Measurements from ENCODE around the gene SLC43A2.

DNA sequence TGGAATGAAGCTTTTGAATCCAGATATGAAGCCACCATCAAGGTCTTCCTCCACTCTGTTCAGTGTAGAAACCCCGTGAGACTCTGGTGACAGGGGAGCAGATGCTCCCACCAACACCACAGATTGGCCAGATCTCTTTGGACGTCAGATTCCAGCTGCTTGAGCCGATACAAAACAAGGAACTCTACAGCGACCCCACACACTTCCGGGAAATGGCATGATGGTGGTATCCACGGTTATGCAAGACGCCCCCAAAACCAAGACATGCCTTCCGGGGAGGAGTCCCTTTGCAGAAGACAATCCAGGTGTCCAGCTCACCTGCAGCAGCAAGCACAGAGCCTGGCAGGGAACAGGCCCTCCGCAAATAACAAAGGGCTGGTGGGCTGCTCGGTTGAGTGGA lies 46.3 kb downstream of the SLC43A2 start:
- TF ChIP-seq, protein P1, sequence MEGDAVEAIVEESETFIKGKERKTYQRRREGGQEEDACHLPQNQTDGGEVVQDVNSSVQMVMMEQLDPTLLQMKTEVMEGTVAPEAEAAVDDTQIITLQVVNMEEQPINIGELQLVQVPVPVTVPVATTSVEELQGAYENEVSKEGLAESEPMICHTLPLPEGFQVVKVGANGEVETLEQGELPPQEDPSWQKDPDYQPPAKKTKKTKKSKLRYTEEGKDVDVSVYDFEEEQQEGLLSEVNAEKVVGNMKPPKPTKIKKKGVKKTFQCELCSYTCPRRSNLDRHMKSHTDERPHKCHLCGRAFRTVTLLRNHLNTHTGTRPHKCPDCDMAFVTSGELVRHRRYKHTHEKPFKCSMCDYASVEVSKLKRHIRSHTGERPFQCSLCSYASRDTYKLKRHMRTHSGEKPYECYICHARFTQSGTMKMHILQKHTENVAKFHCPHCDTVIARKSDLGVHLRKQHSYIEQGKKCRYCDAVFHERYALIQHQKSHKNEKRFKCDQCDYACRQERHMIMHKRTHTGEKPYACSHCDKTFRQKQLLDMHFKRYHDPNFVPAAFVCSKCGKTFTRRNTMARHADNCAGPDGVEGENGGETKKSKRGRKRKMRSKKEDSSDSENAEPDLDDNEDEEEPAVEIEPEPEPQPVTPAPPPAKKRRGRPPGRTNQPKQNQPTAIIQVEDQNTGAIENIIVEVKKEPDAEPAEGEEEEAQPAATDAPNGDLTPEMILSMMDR (IDR thresholded peaks at IDR 0.05): no peak
- TF ChIP-seq POLR2A (IDR thresholded peaks at IDR 0.05): no peak

Data from body of pancreas (tissue), 4 donors.